Thyroid gland (tissue), 4 donors: Measurements from ENCODE around the gene CHRNA1. TPM values are rescaled to one million over a fixed set of nuclear protein-coding genes. Genes with fewer than 3 reads are reported as not detected.

Experiments
- DNase-seq, 2 donors: peaks; one replicate each; pipeline ENCODE4 v3.0.0-alpha.2; 2019
- H3K27ac ChIP-seq, 3 donors: fragments of 200-600 bp; sonication (generic); 1 replicate in 2 of 3; 2 replicates in 1 of 3; pipeline ENCODE4 v1.5.1; 2016 to 2019; ENCODE audit warnings: mild to moderate bottlenecking in 1 of 3, moderate library complexity in 1 of 3
- H3K27me3 ChIP-seq: fragments of 200-600 bp; sonication (generic); one replicate; pipeline ENCODE4 v1.5.1; 2019
- H3K36me3 ChIP-seq, 2 donors: fragments of 200-600 bp; sonication (generic); one replicate each; pipeline ENCODE4 v1.5.1; 2016 to 2019
- H3K4me1 ChIP-seq, 2 donors: fragments of 200-600 bp; sonication (generic); one replicate each; pipeline ENCODE4 v1.5.1; 2017 to 2019
- H3K4me3 ChIP-seq, 3 donors: fragments of 200-600 bp; sonication (generic); replicated peaks in 1 of 3; 1 replicate in 2 of 3; 2 replicates in 1 of 3; pipeline ENCODE4 v1.5.1; 2016; ENCODE audit warnings: mild to moderate bottlenecking in 1 of 3
- H3K9me3 ChIP-seq: fragments of 200-600 bp; sonication (generic); one replicate; pipeline ENCODE4 v1.5.1; 2017
- CTCF ChIP-seq, 6 experiments: fragments of 200-600 bp in 3 of 6; fragments of 450-650 bp in 3 of 6; sonication (generic) in 3 of 6; IDR thresholded peaks; one replicate each; pipeline ENCODE4 v1.5.1; 2016 to 2019; ENCODE audit warnings: antibody characterized with exemption in 6 of 6, mild to moderate bottlenecking in 2 of 6, inconsistent platforms in 1 of 6, moderate library complexity in 1 of 6
- POLR2A ChIP-seq, 2 donors: fragments of 450-650 bp; IDR thresholded peaks; one replicate each; pipeline ENCODE4 v1.6.1; 2017; ENCODE audit warnings: antibody characterized with exemption in 2 of 2, mild to moderate bottlenecking in 2 of 2, moderate library complexity in 1 of 2
- WGBS, 2 donors: methylation state at CpG; one replicate each; pipeline ENCODE4 v1.1.5; 2017; 5-methylcytosine and 5-hydroxymethylcytosine counted together
- intact Hi-C: fragments of 100-400 bp; cut with DNase I; formaldehyde crosslinking; loops from one replicate; pipeline ENCODE4 v1.15.1; 2023
- total RNA-seq, 4 donors: library from RNA; depleted of rRNA; stranded (reverse); fragments of >200 nt; gene quantifications; one replicate each; pipeline ENCODE4 v1.2.3, GENCODE V29; 2016

CHRNA1 gene
- total RNA-seq, 4 donors from 2014 or later, result not detected

- intact Hi-C loops, result no loop called here
- no peaks in the 10 kb centered on the region for H3K27me3 ChIP-seq
- no peaks in the 10 kb centered on the region for H3K9me3 ChIP-seq
- DNase-seq, result peak; percentile 8 to 26
- no peak overlapping the region for H3K27ac ChIP-seq
- 5 to 7% methylated on average over 36 to 40 of the region's 59 CpGs for WGBS, 2 donors
- TF ChIP-seq CTCF (IDR thresholded peaks at IDR 0.05) (no peak), POLR2A (IDR thresholded peaks at IDR 0.05) (no peak)
- no peaks in the 10 kb centered on the region for H3K36me3 ChIP-seq
- peak overlapping the region in 1 of 3 donors; percentile 35 for H3K4me3 ChIP-seq
- H3K4me1 ChIP-seq, result peaks cover 4 to 14% of the 10 kb centered on the region in 2 donors
Observed at GRCh38 chr2:174729797-174730697, 34.2 kb downstream of the CHRNA1 start.

- 97% methylated on average over 9 of the region's 9 CpGs for WGBS, 2 donors
- H3K4me1 ChIP-seq, result peaks cover 4 to 14% of the 10 kb centered on the region in 2 donors
- no peak overlapping the region for H3K27ac ChIP-seq
- H3K36me3 ChIP-seq, result no peaks in the 10 kb centered on the region
- no peaks in the 10 kb centered on the region for H3K27me3 ChIP-seq
- no peak for DNase-seq
- no peak overlapping the region for H3K4me3 ChIP-seq
- intact Hi-C loops, result no loop called here
- no peaks in the 10 kb centered on the region for H3K9me3 ChIP-seq
- no peak for TF ChIP-seq CTCF (IDR thresholded peaks at IDR 0.05)
- TF ChIP-seq POLR2A (IDR thresholded peaks at IDR 0.05), result no peak
Observed at GRCh38 chr2:174728096-174728495, 36.2 kb downstream of the CHRNA1 start.

GRCh38 chr2:174726212-174726611, 38.1 kb downstream of the CHRNA1 start:
- Histone ChIP-seq H3K27me3 (no peaks in the 10 kb centered on the region), H3K4me1 (peaks cover 4 to 14% of the 10 kb centered on the region in 2 donors), H3K9me3 (no peaks in the 10 kb centered on the region), H3K27ac (no peak overlapping the region), H3K36me3 (no peaks in the 10 kb centered on the region), H3K4me3 (no peak overlapping the region)
- DNase-seq, result no peak
- TF ChIP-seq POLR2A (IDR thresholded peaks at IDR 0.05), result no peak
- TF ChIP-seq CTCF (IDR thresholded peaks at IDR 0.05), result no peak
- 71 to 88% methylated on average over 3 to 4 of the region's 4 CpGs for WGBS, 2 donors
- intact Hi-C loops, result no loop called here

GRCh38 chr2:174722942-174723592, 41.2 kb downstream of the CHRNA1 start:
- DNase-seq, result no peak
- no peaks in the 10 kb centered on the region for H3K4me1 ChIP-seq
- no peak overlapping the region for H3K4me3 ChIP-seq
- TF ChIP-seq POLR2A (IDR thresholded peaks at IDR 0.05) (no peak), CTCF (IDR thresholded peaks at IDR 0.05) (no peak)
- 100% methylated on average over 1 of the region's 1 CpG for WGBS, 2 donors
- H3K36me3 ChIP-seq, result no peaks in the 10 kb centered on the region
- intact Hi-C loops, result no loop called here
- H3K27me3 ChIP-seq, result no peaks in the 10 kb centered on the region
- H3K9me3 ChIP-seq, result no peaks in the 10 kb centered on the region
- no peak overlapping the region for H3K27ac ChIP-seq

GRCh38 chr2:174719016-174719415, 45.3 kb downstream of the CHRNA1 start:
- WGBS, 2 donors, result 62 to 76% methylated on average over 4 of the region's 4 CpGs
- no peaks in the 10 kb centered on the region for H3K4me1 ChIP-seq
- H3K27ac ChIP-seq, result no peak overlapping the region
- H3K9me3 ChIP-seq, result no peaks in the 10 kb centered on the region
- intact Hi-C loops, result no loop called here
- no peak overlapping the region for H3K4me3 ChIP-seq
- H3K27me3 ChIP-seq, result no peaks in the 10 kb centered on the region
- no peak for DNase-seq
- no peaks in the 10 kb centered on the region for H3K36me3 ChIP-seq
- TF ChIP-seq POLR2A (IDR thresholded peaks at IDR 0.05) (no peak), CTCF (IDR thresholded peaks at IDR 0.05) (no peak)
